Measurements from ENCODE around the gene ADCY5. TPM values are rescaled to one million over a fixed set of nuclear protein-coding genes. Genes with fewer than 3 reads are reported as not detected.

The ADCY5 gene
- polyA plus RNA-seq, 3 donors = not detected

GRCh38 chr3:123323781-123324180 is 125.1 kb downstream of the ADCY5 start:
- H3K4me3 Mint-ChIP-seq = no peak overlapping the region
- no peaks in the 10 kb centered on the region for H3K79me2 ChIP-seq (ENCODE audit: insufficient read depth, low read length)
- no peaks in the 10 kb centered on the region for H3K9me3 ChIP-seq (replicated peaks in 1 of 2; ENCODE audit: control insufficient read depth in 1 of 2, insufficient read depth in 1 of 2, low read length in 2 of 2)
- H3K4me1 ChIP-seq (ENCODE audit: control insufficient read depth in 1 of 2, insufficient read depth in 2 of 2, low read length in 2 of 2) = no peaks in the 10 kb centered on the region
- H3K4me2 ChIP-seq (replicated peaks; ENCODE audit: extremely low read depth, low read length, poor library complexity, severe bottlenecking) = no peak overlapping the region
- no peak overlapping the region for H3K27ac ChIP-seq (ENCODE audit: low read depth in 1 of 2, low read length in 2 of 2)
- H3K9me3 Mint-ChIP-seq = no peaks in the 10 kb centered on the region
- H3K27me3 Mint-ChIP-seq (ENCODE audit: low read depth in 3 of 3) = peaks cover 7 to 13% (median 11%) of the 10 kb centered on the region in 3 donors
- no peak overlapping the region for H2AFZ ChIP-seq (ENCODE audit: insufficient read depth, low read depth, low read length, poor library complexity, severe bottlenecking)
- H3K4me3 ChIP-seq (replicated peaks in 1 of 3; ENCODE audit: low read depth in 2 of 3, low read length in 3 of 3) = no peak overlapping the region
- no peak for TF ChIP-seq CTCF (IDR thresholded peaks at IDR 0.05)
- H3K27me3 ChIP-seq (ENCODE audit: control insufficient read depth in 2 of 2, insufficient read depth in 2 of 2, low read length in 2 of 2) = no peaks in the 10 kb centered on the region
- no peaks in the 10 kb centered on the region for H3K36me3 ChIP-seq (replicated peaks in 1 of 2; ENCODE audit: control insufficient read depth in 1 of 2, insufficient read depth in 2 of 2, low read length in 2 of 2)
- no peaks in the 10 kb centered on the region for H4K20me1 ChIP-seq (ENCODE audit: insufficient read depth, low read length)
- no peak for DNase-seq
- intact Hi-C loops (cut with micrococcal nuclease) = no loop called here
- 100% methylated on average over 1 of the region's 1 CpG for WGBS (ENCODE audit: insufficient coverage)
- H3K27ac Mint-ChIP-seq = no peak overlapping the region
- H3K36me3 Mint-ChIP-seq = no peaks in the 10 kb centered on the region
- no peak overlapping the region for H3K9ac ChIP-seq (ENCODE audit: insufficient read depth, low read length, poor library complexity, severe bottlenecking)
- no peaks in the 10 kb centered on the region for H3K4me1 Mint-ChIP-seq

GRCh38 chr3:123322866-123323265 is 126.0 kb downstream of the ADCY5 start:
- intact Hi-C loops (cut with micrococcal nuclease) = no loop called here
- Histone ChIP-seq H3K79me2 (ENCODE audit: insufficient read depth, low read length) (no peaks in the 10 kb centered on the region), H3K36me3 (replicated peaks in 1 of 2; ENCODE audit: control insufficient read depth in 1 of 2, insufficient read depth in 2 of 2, low read length in 2 of 2) (no peaks in the 10 kb centered on the region), H3K27me3 (ENCODE audit: control insufficient read depth in 2 of 2, insufficient read depth in 2 of 2, low read length in 2 of 2) (no peaks in the 10 kb centered on the region), H3K9me3 (replicated peaks in 1 of 2; ENCODE audit: control insufficient read depth in 1 of 2, insufficient read depth in 1 of 2, low read length in 2 of 2) (no peaks in the 10 kb centered on the region), H2AFZ (ENCODE audit: insufficient read depth, low read depth, low read length, poor library complexity, severe bottlenecking) (no peak overlapping the region), H3K4me3 (replicated peaks in 1 of 3; ENCODE audit: low read depth in 2 of 3, low read length in 3 of 3) (no peak overlapping the region), H3K4me2 (replicated peaks; ENCODE audit: extremely low read depth, low read length, poor library complexity, severe bottlenecking) (no peak overlapping the region), H3K4me1 (ENCODE audit: control insufficient read depth in 1 of 2, insufficient read depth in 2 of 2, low read length in 2 of 2) (no peaks in the 10 kb centered on the region), H4K20me1 (ENCODE audit: insufficient read depth, low read length) (no peaks in the 10 kb centered on the region), H3K27ac (ENCODE audit: low read depth in 1 of 2, low read length in 2 of 2) (no peak overlapping the region), H3K9ac (ENCODE audit: insufficient read depth, low read length, poor library complexity, severe bottlenecking) (no peak overlapping the region)
- H3K4me3 Mint-ChIP-seq = no peak overlapping the region
- peaks cover 3 to 14% (median 8%) of the 10 kb centered on the region in 3 donors for H3K27me3 Mint-ChIP-seq (ENCODE audit: low read depth in 3 of 3)
- no peak for TF ChIP-seq CTCF (IDR thresholded peaks at IDR 0.05)
- H3K36me3 Mint-ChIP-seq = no peaks in the 10 kb centered on the region
- WGBS (ENCODE audit: insufficient coverage) = 85% methylated on average over 11 of the region's 11 CpGs
- H3K27ac Mint-ChIP-seq = no peak overlapping the region
- no peak for DNase-seq
- no peaks in the 10 kb centered on the region for H3K4me1 Mint-ChIP-seq
- H3K9me3 Mint-ChIP-seq = no peaks in the 10 kb centered on the region

All from CD14-positive monocyte (primary cell).